ENCODE measurements around the gene PTBP3. TPM values are rescaled to one million over a fixed set of nuclear protein-coding genes. Genes with fewer than 3 reads are reported as not detected.

The PTBP3 gene
- total RNA-seq, 1 donor from 2014 or later, result 108 TPM

GRCh38 chr9:112247090-112247489, 86.3 kb downstream of the PTBP3 start:
- Histone ChIP-seq H2AFZ (ENCODE audit: low read depth, low read length) (no peak overlapping the region), H3K4me1 (ENCODE audit: insufficient read depth, low read length) (peaks cover 6% of the 10 kb centered on the region), H3K36me3 (ENCODE audit: insufficient read depth, low read length) (no peaks in the 10 kb centered on the region), H4K20me1 (ENCODE audit: insufficient read depth, low read length) (no peaks in the 10 kb centered on the region), H3K4me2 (ENCODE audit: low read length) (no peak overlapping the region), H3K79me2 (ENCODE audit: insufficient read depth, low read length) (no peaks in the 10 kb centered on the region), H3K9me3 (ENCODE audit: insufficient read depth, low read depth, low read length) (no peaks in the 10 kb centered on the region), H3K27me3 (ENCODE audit: insufficient read depth, low read length) (no peaks in the 10 kb centered on the region), H3K9ac (ENCODE audit: low read length) (no peak overlapping the region), H3K27ac (ENCODE audit: low read depth, low read length) (no peak overlapping the region), H3K4me3 (ENCODE audit: insufficient read depth, low read depth, low read length) (no peak overlapping the region)
- Mint-ChIP-seq H3K4me3 (ENCODE audit: unreplicated experiment) (no peak overlapping the region), H3K36me3 (ENCODE audit: low read depth, unreplicated experiment) (peaks cover 6% of the 10 kb centered on the region), H3K27me3 (ENCODE audit: low read depth, unreplicated experiment) (no peaks in the 10 kb centered on the region), H3K4me1 (ENCODE audit: low read depth, unreplicated experiment) (peaks cover 12% of the 10 kb centered on the region), H3K27ac (ENCODE audit: unreplicated experiment) (no peak overlapping the region), H3K9me3 (ENCODE audit: unreplicated experiment) (no peaks in the 10 kb centered on the region)
- DNase-seq (ENCODE audit: low read depth) (no peak), FAIRE-seq (no peak)
- no peak for TF ChIP-seq EZH2 (IDR thresholded peaks at IDR 0.05; ENCODE audit: insufficient read depth, low read length)
- TF ChIP-seq, protein P1, sequence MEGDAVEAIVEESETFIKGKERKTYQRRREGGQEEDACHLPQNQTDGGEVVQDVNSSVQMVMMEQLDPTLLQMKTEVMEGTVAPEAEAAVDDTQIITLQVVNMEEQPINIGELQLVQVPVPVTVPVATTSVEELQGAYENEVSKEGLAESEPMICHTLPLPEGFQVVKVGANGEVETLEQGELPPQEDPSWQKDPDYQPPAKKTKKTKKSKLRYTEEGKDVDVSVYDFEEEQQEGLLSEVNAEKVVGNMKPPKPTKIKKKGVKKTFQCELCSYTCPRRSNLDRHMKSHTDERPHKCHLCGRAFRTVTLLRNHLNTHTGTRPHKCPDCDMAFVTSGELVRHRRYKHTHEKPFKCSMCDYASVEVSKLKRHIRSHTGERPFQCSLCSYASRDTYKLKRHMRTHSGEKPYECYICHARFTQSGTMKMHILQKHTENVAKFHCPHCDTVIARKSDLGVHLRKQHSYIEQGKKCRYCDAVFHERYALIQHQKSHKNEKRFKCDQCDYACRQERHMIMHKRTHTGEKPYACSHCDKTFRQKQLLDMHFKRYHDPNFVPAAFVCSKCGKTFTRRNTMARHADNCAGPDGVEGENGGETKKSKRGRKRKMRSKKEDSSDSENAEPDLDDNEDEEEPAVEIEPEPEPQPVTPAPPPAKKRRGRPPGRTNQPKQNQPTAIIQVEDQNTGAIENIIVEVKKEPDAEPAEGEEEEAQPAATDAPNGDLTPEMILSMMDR (IDR thresholded peaks at IDR 0.05; ENCODE audit: insufficient read depth, low read depth, low read length), result no peak

DNA sequence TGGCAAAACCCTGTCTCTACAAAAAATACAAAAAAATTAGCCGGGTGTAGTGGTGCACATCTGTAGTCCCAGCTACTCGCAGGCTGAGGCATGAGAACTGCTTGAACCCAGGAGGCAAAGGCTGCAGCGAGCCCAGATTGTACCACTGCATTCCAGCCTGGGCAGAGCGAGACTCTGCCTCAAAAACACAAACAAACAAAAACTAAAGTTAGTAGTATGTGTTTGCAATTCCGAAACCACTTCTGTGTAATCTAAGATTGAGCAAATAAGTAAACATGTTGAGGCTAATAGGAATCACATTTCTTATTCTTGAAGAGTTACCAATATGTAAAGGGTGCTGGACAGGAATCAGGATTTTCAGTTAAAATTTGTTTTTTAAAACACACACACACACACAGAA, 88.3 kb downstream of the PTBP3 start:
- DNase-seq (ENCODE audit: low read depth), result no peak
- no peaks in the 10 kb centered on the region for H3K36me3 ChIP-seq (ENCODE audit: insufficient read depth, low read length)
- Mint-ChIP-seq H3K36me3 (ENCODE audit: low read depth, unreplicated experiment) (peaks cover 6% of the 10 kb centered on the region), H3K4me3 (ENCODE audit: unreplicated experiment) (no peak overlapping the region), H3K27me3 (ENCODE audit: low read depth, unreplicated experiment) (no peaks in the 10 kb centered on the region), H3K9me3 (ENCODE audit: unreplicated experiment) (no peaks in the 10 kb centered on the region), H3K27ac (ENCODE audit: unreplicated experiment) (no peak overlapping the region), H3K4me1 (ENCODE audit: low read depth, unreplicated experiment) (peaks cover 17% of the 10 kb centered on the region)
- H3K4me3 ChIP-seq (ENCODE audit: insufficient read depth, low read depth, low read length), result no peak overlapping the region
- H3K27ac ChIP-seq (ENCODE audit: low read depth, low read length), result no peak overlapping the region
- H3K9me3 ChIP-seq (ENCODE audit: insufficient read depth, low read depth, low read length), result no peaks in the 10 kb centered on the region
- no peak overlapping the region for H3K4me2 ChIP-seq (ENCODE audit: low read length)
- no peaks in the 10 kb centered on the region for H3K27me3 ChIP-seq (ENCODE audit: insufficient read depth, low read length)
- H3K9ac ChIP-seq (ENCODE audit: low read length), result no peak overlapping the region
- TF ChIP-seq, protein P1 (IDR thresholded peaks at IDR 0.05; ENCODE audit: insufficient read depth, low read depth, low read length), result no peak
- TF ChIP-seq EZH2 (IDR thresholded peaks at IDR 0.05; ENCODE audit: insufficient read depth, low read length), result no peak
- no peaks in the 10 kb centered on the region for H4K20me1 ChIP-seq (ENCODE audit: insufficient read depth, low read length)
- H3K4me1 ChIP-seq (ENCODE audit: insufficient read depth, low read length), result peaks cover 15% of the 10 kb centered on the region
- FAIRE-seq, result no peak
- H3K79me2 ChIP-seq (ENCODE audit: insufficient read depth, low read length), result no peaks in the 10 kb centered on the region
- H2AFZ ChIP-seq (ENCODE audit: low read depth, low read length), result no peak overlapping the region

DNA sequence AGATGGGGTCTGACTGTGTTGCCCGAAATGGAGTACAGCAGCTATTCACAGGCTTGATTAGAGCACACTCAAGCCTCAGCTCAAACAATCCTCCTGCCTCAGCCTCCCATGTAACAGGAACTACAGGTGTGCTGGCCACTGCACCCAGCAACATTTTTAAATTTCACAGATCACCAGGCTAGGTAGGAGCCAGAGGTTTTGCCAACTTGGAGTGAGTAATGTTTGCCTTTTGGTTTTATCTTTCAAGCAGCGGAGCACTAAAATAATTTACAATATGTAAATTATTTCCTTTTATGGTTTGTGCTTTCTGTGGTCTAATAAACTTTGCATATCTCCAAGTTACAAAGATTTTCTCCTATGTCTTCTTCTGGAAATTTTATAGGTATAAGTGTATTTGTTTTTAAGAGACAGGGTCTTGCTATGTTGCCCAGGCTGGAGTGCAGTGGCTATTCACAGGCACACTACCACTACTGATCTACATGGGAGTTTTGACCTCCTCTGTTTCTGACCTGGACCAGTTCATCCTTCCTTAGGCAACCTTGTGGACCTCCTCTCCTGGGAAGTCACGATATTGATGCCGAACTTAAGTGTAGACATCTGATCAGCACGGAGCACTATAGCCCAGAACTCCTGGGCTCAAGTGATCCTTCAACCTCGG, 91.1 kb downstream of the PTBP3 start:
- Mint-ChIP-seq H3K4me3 (ENCODE audit: unreplicated experiment) (no peak overlapping the region), H3K36me3 (ENCODE audit: low read depth, unreplicated experiment) (peaks cover 15% of the 10 kb centered on the region), H3K27ac (ENCODE audit: unreplicated experiment) (no peak overlapping the region), H3K27me3 (ENCODE audit: low read depth, unreplicated experiment) (no peaks in the 10 kb centered on the region), H3K4me1 (ENCODE audit: low read depth, unreplicated experiment) (peaks cover 13% of the 10 kb centered on the region), H3K9me3 (ENCODE audit: unreplicated experiment) (peaks cover 2% of the 10 kb centered on the region)
- Histone ChIP-seq H4K20me1 (ENCODE audit: insufficient read depth, low read length) (peaks cover 7% of the 10 kb centered on the region), H3K4me3 (ENCODE audit: insufficient read depth, low read depth, low read length) (no peak overlapping the region), H3K4me2 (ENCODE audit: low read length) (no peak overlapping the region), H3K27ac (ENCODE audit: low read depth, low read length) (no peak overlapping the region), H3K79me2 (ENCODE audit: insufficient read depth, low read length) (peaks cover 5% of the 10 kb centered on the region), H3K9ac (ENCODE audit: low read length) (no peak overlapping the region), H3K9me3 (ENCODE audit: insufficient read depth, low read depth, low read length) (no peaks in the 10 kb centered on the region), H3K27me3 (ENCODE audit: insufficient read depth, low read length) (no peaks in the 10 kb centered on the region), H3K36me3 (ENCODE audit: insufficient read depth, low read length) (no peaks in the 10 kb centered on the region), H3K4me1 (ENCODE audit: insufficient read depth, low read length) (peaks cover 10% of the 10 kb centered on the region), H2AFZ (ENCODE audit: low read depth, low read length) (no peak overlapping the region)
- TF ChIP-seq, protein P1 (IDR thresholded peaks at IDR 0.05; ENCODE audit: insufficient read depth, low read depth, low read length), result no peak
- TF ChIP-seq EZH2 (IDR thresholded peaks at IDR 0.05; ENCODE audit: insufficient read depth, low read length), result no peak
- no peak for FAIRE-seq
- DNase-seq (ENCODE audit: low read depth), result no peak

All from astrocyte (in vitro differentiated cells and primary cell).